GM18502 (cell line): ENCODE data around the gene MTHFD2.
"Not testable (repeated sequence)": the region's sequence is repeated elsewhere in the genome, so short reads cannot be mapped to it uniquely, and the experiment has no call there.

ENCODE experiments used
- ATAC-seq: cut with Tn5 transposase; IDR thresholded peaks from one replicate; pipeline ENCODE4 v1.9.1; 2021; ENCODE audit warnings: mild to moderate bottlenecking; ENCODE audit not compliant: unreplicated experiment, poor library complexity

The MTHFD2 gene

GRCh38 chr2:74194799-74195198 is 3.6 kb upstream of the MTHFD2 start:
- no peak for ATAC-seq

- ATAC-seq, result no peak
These were observed 1.4 kb upstream of the MTHFD2 start for GRCh38 chr2:74197049-74197448.

- ATAC-seq, result no peak
These were observed 373 bp upstream of the MTHFD2 start for GRCh38 chr2:74198023-74198460.

- ATAC-seq, result no peak
These were observed 873 bp downstream of the MTHFD2 start for GRCh38 chr2:74199275-74199701.

GRCh38 chr2:74199871-74200305 is 1.5 kb downstream of the MTHFD2 start:
- ATAC-seq, result no peak

GRCh38 chr2:74201196-74201595 is 2.8 kb downstream of the MTHFD2 start:
- ATAC-seq, result no peak

- no peak for ATAC-seq
These were observed 3.2 kb downstream of the MTHFD2 start for GRCh38 chr2:74201596-74201995.

- ATAC-seq, result no peak
These were observed 6.0 kb downstream of the MTHFD2 start for GRCh38 chr2:74204436-74204835.

GRCh38 chr2:74205113-74205512 is 6.7 kb downstream of the MTHFD2 start:
- no peak for ATAC-seq

- peak; percentile 37 for ATAC-seq
These were observed 7.2 kb downstream of the MTHFD2 start for GRCh38 chr2:74205596-74205995.

GRCh38 chr2:74206180-74206688 is 7.8 kb downstream of the MTHFD2 start:
- peak; percentile 74 for ATAC-seq

- no peak for ATAC-seq
These were observed 14.4 kb downstream of the MTHFD2 start for GRCh38 chr2:74212702-74213410.

GRCh38 chr2:74215771-74216170 is 17.4 kb downstream of the MTHFD2 start:
- ATAC-seq, result not testable (repeated sequence)

GRCh38 chr2:74216642-74217041 is 18.2 kb downstream of the MTHFD2 start:
- no peak for ATAC-seq

GRCh38 chr2:74219846-74220486 is 21.6 kb downstream of the MTHFD2 start:
- ATAC-seq, result no peak

- ATAC-seq, result no peak
These were observed 22.7 kb downstream of the MTHFD2 start for GRCh38 chr2:74221091-74221490.

- ATAC-seq, result no peak
These were observed 23.3 kb downstream of the MTHFD2 start for GRCh38 chr2:74221604-74222299.

GRCh38 chr2:74222300-74222650 is 23.9 kb downstream of the MTHFD2 start:
- no peak for ATAC-seq

GRCh38 chr2:74223941-74224770 is 25.7 kb downstream of the MTHFD2 start:
- ATAC-seq, result no peak

- no peak for ATAC-seq
These were observed 27.5 kb downstream of the MTHFD2 start for GRCh38 chr2:74225698-74226459.
